ENCODE data around the gene PSTPIP1.

DNA sequence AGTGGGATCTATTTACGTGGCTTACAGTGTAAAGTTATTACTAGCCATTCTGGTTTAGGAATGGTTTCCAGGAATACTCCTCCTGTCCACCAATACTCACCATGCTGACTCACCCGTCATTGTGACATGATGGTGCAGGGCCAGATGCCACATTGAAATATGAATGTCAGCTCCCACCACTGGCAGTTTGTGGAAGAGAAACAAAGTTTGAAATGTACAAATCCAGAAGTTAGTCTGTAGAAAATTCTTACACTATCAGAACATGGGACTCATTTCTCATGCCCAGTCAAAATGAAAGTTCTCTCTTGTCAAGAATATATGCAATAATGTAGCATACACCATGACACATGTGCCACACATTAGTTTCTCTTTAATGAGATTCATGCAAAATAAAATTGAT, 90.4 kb downstream of the PSTPIP1 start:
- TF ChIP-seq, protein P1, sequence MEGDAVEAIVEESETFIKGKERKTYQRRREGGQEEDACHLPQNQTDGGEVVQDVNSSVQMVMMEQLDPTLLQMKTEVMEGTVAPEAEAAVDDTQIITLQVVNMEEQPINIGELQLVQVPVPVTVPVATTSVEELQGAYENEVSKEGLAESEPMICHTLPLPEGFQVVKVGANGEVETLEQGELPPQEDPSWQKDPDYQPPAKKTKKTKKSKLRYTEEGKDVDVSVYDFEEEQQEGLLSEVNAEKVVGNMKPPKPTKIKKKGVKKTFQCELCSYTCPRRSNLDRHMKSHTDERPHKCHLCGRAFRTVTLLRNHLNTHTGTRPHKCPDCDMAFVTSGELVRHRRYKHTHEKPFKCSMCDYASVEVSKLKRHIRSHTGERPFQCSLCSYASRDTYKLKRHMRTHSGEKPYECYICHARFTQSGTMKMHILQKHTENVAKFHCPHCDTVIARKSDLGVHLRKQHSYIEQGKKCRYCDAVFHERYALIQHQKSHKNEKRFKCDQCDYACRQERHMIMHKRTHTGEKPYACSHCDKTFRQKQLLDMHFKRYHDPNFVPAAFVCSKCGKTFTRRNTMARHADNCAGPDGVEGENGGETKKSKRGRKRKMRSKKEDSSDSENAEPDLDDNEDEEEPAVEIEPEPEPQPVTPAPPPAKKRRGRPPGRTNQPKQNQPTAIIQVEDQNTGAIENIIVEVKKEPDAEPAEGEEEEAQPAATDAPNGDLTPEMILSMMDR (IDR thresholded peaks at IDR 0.05): no peak
- TF ChIP-seq POLR2A (IDR thresholded peaks at IDR 0.05): no peak

Data from lower leg skin (tissue), 3 donors.